ENCODE data around the gene P2RX6. TPM values are rescaled to one million over a fixed set of nuclear protein-coding genes. Genes with fewer than 3 reads are reported as not detected.

P2RX6 gene
- total and polyA plus RNA-seq, 2 donors (not counting 3 experiments of a cell fraction or from before 2014, with no cell fraction given): 0.06 TPM; not detected in 1

DNA sequence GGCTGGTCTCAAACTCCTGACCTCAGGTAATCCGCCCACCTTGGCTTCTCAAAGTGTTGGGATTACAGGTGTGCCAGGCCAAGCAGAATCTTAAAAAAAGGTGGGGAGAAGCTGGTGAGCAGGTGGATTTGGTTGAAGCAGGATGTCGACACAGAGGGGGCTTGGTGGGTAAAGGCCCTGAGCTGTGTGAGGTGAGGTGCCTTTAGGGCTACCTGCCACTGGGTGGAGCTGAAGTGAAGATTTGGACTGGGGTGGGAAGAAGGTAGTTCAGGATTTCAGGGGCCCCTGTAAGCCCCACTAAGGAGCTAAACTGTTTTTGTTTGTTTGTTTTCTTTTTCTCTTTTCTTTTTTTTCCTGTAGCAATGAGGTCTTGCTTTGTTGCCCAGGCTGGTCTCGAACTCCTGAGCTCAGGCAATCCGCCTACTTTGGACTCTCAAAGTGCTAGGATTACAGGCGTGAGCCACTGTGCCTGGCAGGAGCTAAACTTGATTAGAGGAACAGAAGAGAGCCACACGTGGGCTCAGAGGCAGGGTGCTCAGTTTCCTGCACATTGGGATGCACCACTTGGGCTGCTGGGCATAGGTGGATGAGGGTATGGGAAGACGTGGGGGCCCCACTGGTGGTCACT is 6.0 kb downstream of the P2RX6 start:
- DNase-seq (ENCODE audit: low read depth, low spot score): no peak
- H2AFZ ChIP-seq (ENCODE audit: low read depth, low read length): no peak overlapping the region
- ChIA-PET CTCF (interaction anchor here (0.9 to 1.7 kb wide), 4 partner anchors 17 to 135 kb away, joined by 3 to 5 read pairs (median 4); partner anchors contain the start of gene LZTR1), POLR2A (no interaction called here)
- no peak overlapping the region for H3K9ac ChIP-seq (replicated peaks; ENCODE audit: extremely low read depth, insufficient read depth, low read length)
- no peak overlapping the region for H3K4me2 ChIP-seq (ENCODE audit: insufficient read depth, low read length)
- dilution Hi-C loops (cut with MboI; ENCODE audit: extremely low pct_ligation_motif_present, low sequenced_read_pairs) (no loop called here), intact Hi-C loops (cut with micrococcal nuclease) (no loop called here)
- no TSS peak for BruUV-seq (replicated peaks)
- TF ChIP-seq CTCF (IDR thresholded peaks at IDR 0.05; ENCODE audit: extremely low read depth in 1 of 2, insufficient read depth in 1 of 2, low read depth in 1 of 2, low read length in 2 of 2): peak; percentile 6 to 33
- TF ChIP-seq JUN (IDR thresholded peaks at IDR 0.05; ENCODE audit: borderline replicate concordance, insufficient read depth, insufficient read length, low read depth): no peak
- H3K4me1 ChIP-seq (ENCODE audit: control insufficient read depth, extremely low read depth, insufficient read depth, low read length): no peaks in the 10 kb centered on the region
- no peak overlapping the region for H3K27ac ChIP-seq (ENCODE audit: insufficient read depth, low read depth, low read length)
- no peak overlapping the region for H3K4me3 ChIP-seq (replicated peaks in 1 of 3; ENCODE audit: insufficient read depth in 1 of 3, low read depth in 1 of 3, low read length in 3 of 3)
- H3K9me1 ChIP-seq (replicated peaks; ENCODE audit: control insufficient read depth, extremely low read depth, insufficient read depth, low read length): no peaks in the 10 kb centered on the region
- H3K27me3 ChIP-seq (ENCODE audit: control insufficient read depth in 2 of 2, insufficient read depth in 2 of 2, low read length in 2 of 2): no peaks in the 10 kb centered on the region
- H3K79me2 ChIP-seq (ENCODE audit: control insufficient read depth, insufficient read depth, low read length): no peaks in the 10 kb centered on the region
- H3K36me3 ChIP-seq (ENCODE audit: control insufficient read depth in 2 of 2, extremely low read depth in 1 of 2, insufficient read depth in 2 of 2, low read length in 2 of 2): no peaks in the 10 kb centered on the region
- no peak for FAIRE-seq
- no peaks in the 10 kb centered on the region for H4K20me1 ChIP-seq (replicated peaks; ENCODE audit: control insufficient read depth, extremely low read depth, insufficient read depth, low read length)
- H3K9me3 ChIP-seq (replicated peaks; ENCODE audit: control insufficient read depth, insufficient read depth, low read length): no peaks in the 10 kb centered on the region

DNA sequence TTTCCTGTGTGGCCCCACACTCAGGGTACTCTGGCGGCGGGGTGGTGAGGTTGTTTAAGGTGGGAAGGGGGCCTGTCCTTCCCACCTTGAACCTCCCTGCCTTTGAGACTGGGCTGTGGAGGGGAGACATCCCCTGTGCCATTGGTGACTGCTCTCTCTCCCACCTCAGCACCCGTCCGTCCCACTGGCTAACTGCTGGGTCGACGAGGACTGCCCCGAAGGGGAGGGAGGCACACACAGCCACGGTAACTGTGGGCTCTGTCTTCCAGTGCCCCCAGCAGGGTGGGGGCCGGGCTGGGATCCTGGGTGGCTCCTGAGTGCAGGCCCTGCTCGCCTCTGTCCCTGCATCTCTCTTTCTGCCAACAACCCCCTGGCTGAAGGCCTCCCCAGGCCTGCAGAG is 7.5 kb downstream of the P2RX6 start:
- Histone ChIP-seq H3K9ac (replicated peaks; ENCODE audit: extremely low read depth, insufficient read depth, low read length) (no peak overlapping the region), H3K27ac (ENCODE audit: insufficient read depth, low read depth, low read length) (no peak overlapping the region), H3K36me3 (ENCODE audit: control insufficient read depth in 2 of 2, extremely low read depth in 1 of 2, insufficient read depth in 2 of 2, low read length in 2 of 2) (no peaks in the 10 kb centered on the region), H3K9me3 (replicated peaks; ENCODE audit: control insufficient read depth, insufficient read depth, low read length) (no peaks in the 10 kb centered on the region), H3K4me3 (replicated peaks in 1 of 3; ENCODE audit: insufficient read depth in 1 of 3, low read depth in 1 of 3, low read length in 3 of 3) (no peak overlapping the region), H3K4me2 (ENCODE audit: insufficient read depth, low read length) (no peak overlapping the region), H3K27me3 (ENCODE audit: control insufficient read depth in 2 of 2, insufficient read depth in 2 of 2, low read length in 2 of 2) (no peaks in the 10 kb centered on the region), H3K9me1 (replicated peaks; ENCODE audit: control insufficient read depth, extremely low read depth, insufficient read depth, low read length) (no peaks in the 10 kb centered on the region), H2AFZ (ENCODE audit: low read depth, low read length) (no peak overlapping the region), H3K79me2 (ENCODE audit: control insufficient read depth, insufficient read depth, low read length) (no peaks in the 10 kb centered on the region), H3K4me1 (ENCODE audit: control insufficient read depth, extremely low read depth, insufficient read depth, low read length) (no peaks in the 10 kb centered on the region), H4K20me1 (replicated peaks; ENCODE audit: control insufficient read depth, extremely low read depth, insufficient read depth, low read length) (no peaks in the 10 kb centered on the region)
- DNase-seq (ENCODE audit: low read depth, low spot score) (no peak), FAIRE-seq (no peak)
- no TSS peak for BruUV-seq (replicated peaks)
- POLR2A ChIA-PET: no interaction called here
- CTCF ChIA-PET: no interaction called here
- dilution Hi-C loops (cut with MboI; ENCODE audit: extremely low pct_ligation_motif_present, low sequenced_read_pairs) (no loop called here), intact Hi-C loops (cut with micrococcal nuclease) (no loop called here)
- no peak for TF ChIP-seq MYC (IDR thresholded peaks at IDR 0.05; ENCODE audit: low read depth, low read length)
- no peak for TF ChIP-seq POLR2AphosphoS5 (IDR thresholded peaks at IDR 0.05; ENCODE audit: insufficient read depth, low read depth, low read length)
- no peak for TF ChIP-seq EZH2 (IDR thresholded peaks at IDR 0.05; ENCODE audit: borderline replicate concordance, low read depth, low read length, severe bottlenecking)
- no peak for TF ChIP-seq GATA2 (IDR thresholded peaks at IDR 0.05; ENCODE audit: insufficient read depth, insufficient read length, low read depth, low read length)
- no peak for TF ChIP-seq POLR2A (IDR thresholded peaks at IDR 0.05; ENCODE audit: low read depth, low read length)
- no peak for TF ChIP-seq FOS (IDR thresholded peaks at IDR 0.05; ENCODE audit: borderline replicate concordance, insufficient read depth, low read length)
- no peak for TF ChIP-seq JUN (IDR thresholded peaks at IDR 0.05; ENCODE audit: borderline replicate concordance, insufficient read depth, insufficient read length, low read depth)
- TF ChIP-seq MAX (IDR thresholded peaks at IDR 0.05; ENCODE audit: insufficient read depth, insufficient read length): no peak
- no peak for TF ChIP-seq CTCF (IDR thresholded peaks at IDR 0.05; ENCODE audit: extremely low read depth in 1 of 2, insufficient read depth in 1 of 2, low read depth in 1 of 2, low read length in 2 of 2)

Data from endothelial cell of umbilical vein (primary cell).